Measurements from ENCODE around the gene IMPA2.
"Not testable (repeated sequence)": the region's sequence is repeated elsewhere in the genome, so short reads cannot be mapped to it uniquely, and the experiment has no call there.

Gene IMPA2

DNA sequence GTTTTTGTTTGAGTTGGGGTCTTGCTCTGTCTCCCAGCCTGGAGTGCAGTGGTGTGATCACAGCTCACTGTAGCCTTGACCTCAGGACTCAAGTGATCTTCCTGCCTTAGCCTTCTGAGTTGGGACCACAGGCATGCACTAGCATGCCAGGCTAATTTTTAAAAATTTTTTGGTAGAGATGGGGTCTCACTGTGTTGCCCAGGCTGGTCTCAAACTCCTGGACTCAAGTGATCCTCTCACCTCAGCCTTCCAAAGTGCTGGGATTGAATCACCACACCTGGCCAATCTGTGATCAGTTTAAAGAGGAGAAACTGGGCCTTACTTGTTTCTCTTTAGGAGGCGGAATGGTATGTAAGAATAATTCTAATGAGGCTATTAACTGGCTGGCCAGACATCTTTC lies 49.9 kb downstream of the IMPA2 start:
- no peak for DNase-seq
- Mint-ChIP-seq H3K27ac (no peak overlapping the region), H3K4me1 (ENCODE audit: low read depth) (no peaks in the 10 kb centered on the region), H3K9me3 (no peaks in the 10 kb centered on the region), H3K27me3 (no peaks in the 10 kb centered on the region), H3K36me3 (ENCODE audit: low read depth) (peaks cover 2% of the 10 kb centered on the region), H3K4me3 (no peak overlapping the region)

DNA sequence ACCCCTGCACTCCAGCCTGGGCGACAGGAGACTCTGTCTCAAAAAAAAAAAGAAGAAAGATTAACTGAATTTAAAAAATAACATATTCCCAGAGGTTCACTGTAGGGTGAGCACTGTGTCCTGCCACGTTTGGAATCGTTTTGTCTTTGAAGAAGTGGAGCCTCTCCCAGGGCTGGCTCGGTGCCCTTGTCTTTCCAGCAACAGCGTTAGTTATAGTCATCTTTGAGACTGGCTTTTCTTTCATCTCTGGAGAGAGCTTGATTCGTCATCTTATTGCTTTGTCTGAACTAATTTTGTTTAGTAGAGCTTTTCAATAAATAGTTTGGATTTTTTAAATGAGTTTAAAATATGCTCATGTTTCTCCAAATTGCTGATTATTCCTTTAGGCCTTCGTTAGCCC lies 50.5 kb downstream of the IMPA2 start:
- DNase-seq = no peak
- no peaks in the 10 kb centered on the region for H3K4me1 Mint-ChIP-seq (ENCODE audit: low read depth)

DNA sequence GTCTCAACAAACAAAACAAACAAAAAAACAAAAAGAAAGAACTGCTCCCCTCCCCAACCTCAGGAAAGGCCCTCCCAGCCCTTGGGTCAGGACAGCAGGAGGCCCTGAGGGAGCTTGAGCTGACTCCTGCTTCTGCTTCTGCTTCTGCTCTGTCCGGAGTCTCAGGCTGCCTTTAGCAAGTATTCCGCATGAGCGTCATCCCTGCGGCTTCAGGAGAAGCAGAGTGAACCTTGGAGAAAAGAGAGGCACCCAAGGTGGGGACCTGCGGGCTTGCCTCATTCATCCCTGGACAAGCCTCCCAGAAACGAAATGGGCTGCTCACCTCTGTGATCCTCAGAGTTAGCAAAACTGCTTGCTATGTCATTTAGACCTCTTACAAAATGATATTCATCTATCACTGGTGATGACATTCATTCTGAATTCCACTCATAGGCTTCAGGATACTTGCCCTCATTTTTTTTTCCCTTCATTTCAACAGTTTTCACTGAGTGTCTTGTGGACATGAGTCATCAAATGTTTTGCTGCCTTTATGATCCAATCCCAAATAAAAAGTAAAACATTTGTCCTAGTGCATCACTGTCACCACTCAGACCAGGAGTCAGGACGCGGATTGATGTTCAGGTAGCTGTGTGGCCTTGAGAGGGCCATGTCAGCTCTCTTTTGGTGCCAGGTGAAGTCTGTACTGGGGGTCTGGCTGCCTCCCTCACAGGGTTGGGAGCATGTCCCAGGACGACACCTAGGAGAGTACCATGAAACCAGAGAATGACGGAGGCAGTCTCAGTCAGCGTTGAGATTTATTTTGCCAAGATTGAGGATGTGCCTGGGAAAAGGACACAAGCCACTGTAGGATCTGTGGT lies 51.7 kb downstream of the IMPA2 start:
- Mint-ChIP-seq H3K36me3 (ENCODE audit: low read depth) (peaks cover 2% of the 10 kb centered on the region), H3K4me3 (no peak overlapping the region), H3K9me3 (no peaks in the 10 kb centered on the region), H3K27ac (no peak overlapping the region), H3K4me1 (ENCODE audit: low read depth) (peaks cover 2% of the 10 kb centered on the region), H3K27me3 (peaks cover 11% of the 10 kb centered on the region)
- no peak for DNase-seq

More for the DNA sequence above, 50.5 kb downstream of the IMPA2 start:
- peaks cover 3% of the 10 kb centered on the region for H3K27me3 Mint-ChIP-seq
- no peak overlapping the region for H3K27ac Mint-ChIP-seq
- no peaks in the 10 kb centered on the region for H3K9me3 Mint-ChIP-seq
- H3K4me3 Mint-ChIP-seq = no peak overlapping the region
- peaks cover 2% of the 10 kb centered on the region for H3K36me3 Mint-ChIP-seq (ENCODE audit: low read depth)

DNA sequence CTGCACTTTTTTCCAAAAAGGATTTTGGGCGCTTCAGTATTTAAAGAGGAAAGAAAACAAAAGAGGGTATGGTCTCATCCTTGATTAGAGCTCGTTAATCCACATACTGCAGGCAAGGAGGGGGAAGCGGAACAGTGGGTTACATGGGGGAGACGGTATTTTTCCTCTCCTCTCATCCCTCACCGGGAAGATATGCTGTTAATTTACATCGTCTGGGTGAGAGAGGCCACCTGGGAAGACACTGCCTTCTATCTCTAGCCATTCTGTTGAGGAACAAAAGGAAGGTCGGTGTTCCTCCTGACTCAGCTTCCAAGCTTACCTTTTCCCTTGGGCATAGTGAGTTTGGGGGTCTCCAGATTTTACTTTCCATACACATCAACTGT lies 52.3 kb downstream of the IMPA2 start:
- Mint-ChIP-seq H3K9me3 (no peaks in the 10 kb centered on the region), H3K27me3 (peaks cover 14% of the 10 kb centered on the region), H3K4me1 (ENCODE audit: low read depth) (peaks cover 4% of the 10 kb centered on the region), H3K4me3 (no peak overlapping the region), H3K36me3 (ENCODE audit: low read depth) (peaks cover 2% of the 10 kb centered on the region), H3K27ac (no peak overlapping the region)
- no peak for DNase-seq

DNA sequence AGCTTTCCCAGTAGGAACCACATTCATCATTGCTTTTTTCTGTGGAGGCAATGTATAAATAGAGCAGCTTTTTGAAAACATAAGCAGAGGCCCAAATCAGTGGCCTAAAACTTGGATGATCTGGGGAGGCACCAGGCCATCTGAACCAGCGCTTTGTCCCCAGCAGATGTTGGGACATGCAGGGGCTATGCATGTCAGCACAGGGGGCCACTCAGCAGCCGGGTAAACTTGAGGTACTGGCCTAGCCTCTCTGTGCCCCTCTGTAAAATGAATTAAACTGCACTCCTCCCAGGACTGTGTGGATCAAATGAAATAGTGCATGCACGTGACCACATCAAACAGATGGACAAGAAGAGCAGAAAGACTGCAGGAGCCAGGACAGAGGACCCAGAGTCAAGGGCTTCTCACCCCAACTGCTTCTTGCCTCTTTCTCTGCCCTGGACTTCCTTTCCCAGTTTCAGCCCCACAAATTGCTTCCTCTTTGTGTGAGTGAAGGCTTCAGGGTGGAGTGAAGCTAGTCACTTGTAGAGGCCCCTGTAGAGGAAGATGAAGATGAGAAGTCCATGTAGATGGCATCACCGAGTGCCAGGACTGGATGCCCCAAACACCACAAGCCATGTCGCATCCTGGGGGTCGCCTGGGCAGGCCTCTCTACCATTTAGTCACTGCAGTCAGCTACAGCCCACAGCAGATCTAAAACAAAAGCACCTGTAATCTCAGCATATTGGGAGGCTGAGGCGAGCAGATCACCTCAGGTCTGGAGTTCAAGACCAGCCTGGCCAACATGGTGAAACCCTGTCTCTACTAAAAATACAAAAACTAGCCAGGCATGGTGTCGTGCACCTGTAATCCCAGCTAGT lies 53.2 kb downstream of the IMPA2 start:
- DNase-seq = no peak

DNA sequence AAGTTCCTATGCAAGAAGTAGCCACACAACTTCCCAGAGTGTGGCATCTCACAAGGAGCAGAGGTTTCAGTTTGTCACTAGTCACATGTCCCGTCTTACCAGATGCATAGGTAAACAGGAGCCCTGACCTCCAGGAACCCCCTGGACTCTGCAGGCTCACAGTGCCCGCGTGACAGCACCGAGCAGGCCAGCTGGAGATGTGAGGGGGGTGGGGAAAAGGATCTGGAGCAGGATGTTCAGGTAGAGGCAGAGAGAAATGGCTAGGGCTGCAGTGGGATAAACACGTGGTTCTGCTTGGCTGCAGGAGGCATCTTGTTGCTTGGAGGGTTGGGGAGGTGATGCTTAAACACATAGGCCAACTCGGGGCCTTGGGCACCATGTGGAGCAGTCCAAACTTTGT lies 54.2 kb downstream of the IMPA2 start:
- H3K9me3 Mint-ChIP-seq = no peaks in the 10 kb centered on the region
- H3K4me1 Mint-ChIP-seq (ENCODE audit: low read depth) = peaks cover 6% of the 10 kb centered on the region
- H3K4me3 Mint-ChIP-seq = no peak overlapping the region
- DNase-seq = no peak
- H3K36me3 Mint-ChIP-seq (ENCODE audit: low read depth) = no peaks in the 10 kb centered on the region
- H3K27ac Mint-ChIP-seq = no peak overlapping the region
- H3K27me3 Mint-ChIP-seq = peaks cover 22% of the 10 kb centered on the region

More for the DNA sequence above, 53.2 kb downstream of the IMPA2 start:
- Mint-ChIP-seq H3K4me1 (ENCODE audit: low read depth) (peaks cover 6% of the 10 kb centered on the region), H3K4me3 (no peak overlapping the region), H3K36me3 (ENCODE audit: low read depth) (no peaks in the 10 kb centered on the region), H3K9me3 (no peaks in the 10 kb centered on the region), H3K27ac (no peak overlapping the region), H3K27me3 (peaks cover 16% of the 10 kb centered on the region)

DNA sequence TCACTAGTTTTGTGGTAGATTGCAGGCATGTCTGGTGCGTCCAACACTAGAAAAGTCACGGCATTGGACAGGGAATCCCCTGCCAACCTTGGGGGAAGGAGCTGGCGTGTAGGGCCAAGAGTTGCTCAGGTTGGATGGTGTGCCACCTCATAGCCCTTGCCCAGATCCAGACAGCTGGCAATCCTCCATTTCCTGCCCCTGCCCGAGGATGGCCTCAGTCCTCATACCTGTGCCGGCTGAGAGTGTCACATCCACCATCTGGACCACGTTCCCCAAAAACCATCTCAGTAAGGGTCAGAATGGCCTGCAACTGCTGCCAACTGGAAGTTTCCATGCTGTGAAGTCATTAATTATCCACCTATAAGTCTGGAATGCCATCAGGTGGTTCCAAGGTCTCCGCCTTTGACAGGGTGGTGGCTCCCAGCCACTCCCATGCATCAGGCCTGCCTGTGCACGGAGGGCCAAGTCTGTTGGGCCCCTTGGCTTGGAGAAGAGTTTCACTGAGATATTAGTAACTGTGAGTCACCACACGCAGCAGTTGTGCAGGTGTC lies 55.0 kb downstream of the IMPA2 start:
- Mint-ChIP-seq H3K4me1 (ENCODE audit: low read depth) (peaks cover 8% of the 10 kb centered on the region), H3K4me3 (no peak overlapping the region), H3K27me3 (peaks cover 22% of the 10 kb centered on the region), H3K36me3 (ENCODE audit: low read depth) (no peaks in the 10 kb centered on the region), H3K27ac (peak overlapping the region; percentile 59), H3K9me3 (no peaks in the 10 kb centered on the region)
- DNase-seq = no peak

DNA sequence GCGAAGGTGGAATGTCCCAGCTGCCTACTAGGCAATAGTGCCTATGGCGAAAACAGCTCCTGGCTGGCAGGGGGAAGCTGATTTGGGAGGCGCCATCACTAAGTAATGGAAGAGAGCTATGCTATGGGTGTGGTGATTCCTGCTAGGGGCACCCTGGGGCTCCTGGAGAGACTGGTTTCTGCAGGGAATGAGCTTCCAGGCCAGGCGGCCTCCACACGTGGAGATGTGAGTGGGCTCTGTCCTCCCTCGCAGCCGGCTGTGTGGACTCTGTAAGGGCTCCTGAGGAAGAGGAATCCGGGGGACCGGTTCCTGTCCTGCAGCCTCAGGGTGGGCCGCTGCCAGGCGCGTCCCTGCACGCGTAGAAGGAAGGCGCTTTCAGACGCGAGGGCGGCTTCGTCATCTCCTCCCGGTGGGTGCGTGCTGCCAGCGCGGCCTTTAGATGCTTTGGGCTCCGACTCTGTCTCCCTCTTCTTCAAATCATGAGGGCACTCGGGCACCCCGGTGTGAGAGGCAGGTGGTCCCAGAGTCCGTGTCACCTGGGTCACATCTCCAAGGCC lies 56.9 kb downstream of the IMPA2 start:
- Mint-ChIP-seq H3K27ac (no peak overlapping the region), H3K4me3 (peak overlapping the region; percentile 40), H3K36me3 (ENCODE audit: low read depth) (no peaks in the 10 kb centered on the region), H3K9me3 (no peaks in the 10 kb centered on the region), H3K27me3 (peaks cover 22% of the 10 kb centered on the region), H3K4me1 (ENCODE audit: low read depth) (peaks cover 15% of the 10 kb centered on the region)
- peak; percentile 65 for DNase-seq

DNA sequence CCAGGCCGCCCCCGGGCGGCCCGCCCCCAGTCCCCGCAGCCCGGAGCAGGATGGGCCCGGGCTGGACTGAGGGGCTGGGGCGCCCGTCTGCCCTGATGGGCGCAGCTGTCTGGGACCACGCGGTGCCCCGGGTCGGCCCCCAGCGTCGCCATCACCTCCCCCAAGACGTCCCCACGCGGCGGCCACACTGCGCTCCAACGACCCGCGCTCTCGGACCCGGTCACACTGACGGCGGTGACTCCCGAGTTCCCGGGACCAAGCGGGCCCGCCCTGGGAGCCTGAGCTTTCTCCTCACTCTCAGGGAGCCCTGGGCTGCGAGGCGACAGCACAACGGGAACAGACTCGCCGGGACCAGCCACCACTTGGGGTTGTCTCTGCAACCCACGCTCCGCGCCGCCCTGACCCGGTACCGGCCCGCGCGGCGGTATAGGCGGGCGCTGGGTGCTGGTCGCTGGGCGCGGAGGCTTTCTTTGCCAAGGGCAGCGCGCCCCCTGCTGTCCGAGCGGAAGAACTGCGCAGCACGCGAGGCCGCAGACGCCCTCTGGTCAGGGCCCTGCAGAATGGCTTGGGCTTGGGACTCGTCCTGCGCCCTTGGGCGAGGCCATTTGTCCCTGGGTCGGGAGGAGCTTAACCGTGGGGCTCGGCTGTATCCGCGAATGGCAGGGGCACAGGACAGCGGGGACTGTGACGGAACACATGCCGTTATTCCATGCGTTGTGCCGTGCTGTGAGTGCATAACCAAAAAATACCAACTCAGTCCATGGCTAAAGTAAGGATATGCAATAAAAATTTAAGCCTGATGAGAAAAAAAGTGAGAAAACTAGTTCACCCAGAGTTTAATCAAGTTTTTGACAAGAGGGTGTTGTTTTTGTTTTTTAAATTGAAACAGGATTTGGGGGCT lies 57.6 kb downstream of the IMPA2 start:
- H3K4me1 Mint-ChIP-seq (ENCODE audit: low read depth) = peaks cover 15% of the 10 kb centered on the region
- no peaks in the 10 kb centered on the region for H3K9me3 Mint-ChIP-seq
- peaks cover 27% of the 10 kb centered on the region for H3K27me3 Mint-ChIP-seq
- peak overlapping the region; percentile 57 for H3K4me3 Mint-ChIP-seq
- H3K27ac Mint-ChIP-seq = no peak overlapping the region
- DNase-seq = peak; percentile 85
- H3K36me3 Mint-ChIP-seq (ENCODE audit: low read depth) = no peaks in the 10 kb centered on the region

DNA sequence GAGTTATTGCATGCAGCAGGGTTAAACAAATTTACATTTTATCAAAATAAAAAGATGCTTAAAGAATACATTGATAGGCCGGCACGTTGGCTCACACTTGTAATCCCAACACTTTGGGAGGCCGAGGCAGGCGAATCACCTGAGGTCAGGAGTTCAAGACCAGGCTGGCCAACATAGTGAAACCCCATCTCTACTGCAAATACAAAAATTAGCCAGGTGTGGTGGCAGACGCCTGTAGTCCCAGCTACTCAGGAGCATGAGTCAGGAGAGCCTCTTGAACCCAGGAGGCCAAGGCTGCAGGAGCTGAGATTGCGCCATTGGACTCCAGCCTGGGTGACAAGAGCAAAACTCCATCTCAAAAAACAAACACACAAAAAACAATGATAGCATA lies 58.2 kb downstream of the IMPA2 start:
- H3K27me3 Mint-ChIP-seq = peaks cover 30% of the 10 kb centered on the region

DNA sequence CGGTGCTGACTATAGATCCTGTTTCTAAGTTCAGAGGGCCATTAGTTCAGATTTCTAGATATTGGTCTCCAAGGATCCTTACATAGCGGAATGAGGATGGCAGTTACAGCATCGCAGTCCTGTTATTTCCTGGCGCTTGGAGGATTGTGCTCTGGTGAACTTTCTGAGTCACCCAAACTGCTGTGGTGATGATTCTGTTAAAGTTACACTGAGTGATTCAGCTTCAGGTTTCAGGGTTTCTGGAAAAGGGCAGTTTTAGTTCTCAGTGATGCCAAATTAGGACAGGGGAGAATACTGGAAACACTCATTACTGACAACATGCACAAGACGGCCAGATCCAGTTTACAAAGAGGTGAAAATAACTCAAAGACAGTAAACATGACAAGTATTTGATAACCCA lies 60.3 kb downstream of the IMPA2 start:
- no peak overlapping the region for H3K4me3 Mint-ChIP-seq
- H3K27ac Mint-ChIP-seq = no peak overlapping the region
- no peaks in the 10 kb centered on the region for H3K36me3 Mint-ChIP-seq (ENCODE audit: low read depth)
- no peak for DNase-seq
- peaks cover 15% of the 10 kb centered on the region for H3K4me1 Mint-ChIP-seq (ENCODE audit: low read depth)
- H3K27me3 Mint-ChIP-seq = peaks cover 29% of the 10 kb centered on the region
- no peaks in the 10 kb centered on the region for H3K9me3 Mint-ChIP-seq

More for the DNA sequence above, 58.2 kb downstream of the IMPA2 start:
- H3K4me3 Mint-ChIP-seq; H3K36me3 Mint-ChIP-seq (ENCODE audit: low read depth); DNase-seq; H3K27ac Mint-ChIP-seq; H3K9me3 Mint-ChIP-seq: not testable (repeated sequence)
- H3K4me1 Mint-ChIP-seq (ENCODE audit: low read depth) = peaks cover 15% of the 10 kb centered on the region

DNA sequence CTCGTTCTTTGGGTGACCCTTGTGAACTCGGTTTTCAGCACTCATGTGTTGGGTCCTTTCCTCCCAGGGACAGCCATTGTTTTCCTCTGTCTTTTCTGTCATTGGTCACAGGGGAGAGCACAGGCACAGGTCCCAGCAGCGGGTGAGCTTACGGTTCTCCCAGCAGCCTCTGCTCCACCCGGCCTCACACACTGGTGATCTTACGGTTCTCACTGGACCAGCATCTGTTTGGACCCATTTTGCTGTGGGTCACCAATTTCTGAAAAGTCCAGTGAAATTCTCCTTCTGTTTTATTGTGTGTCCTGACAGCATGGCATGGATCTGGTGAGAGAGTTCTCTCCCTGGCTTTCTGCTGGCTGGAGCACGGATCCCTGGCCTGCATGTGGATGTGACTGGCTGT lies 62.5 kb downstream of the IMPA2 start:
- Mint-ChIP-seq H3K9me3 (no peaks in the 10 kb centered on the region), H3K4me3 (no peak overlapping the region), H3K4me1 (ENCODE audit: low read depth) (peaks cover 14% of the 10 kb centered on the region), H3K36me3 (ENCODE audit: low read depth) (no peaks in the 10 kb centered on the region), H3K27ac (no peak overlapping the region), H3K27me3 (peaks cover 23% of the 10 kb centered on the region)
- no peak for DNase-seq

DNA sequence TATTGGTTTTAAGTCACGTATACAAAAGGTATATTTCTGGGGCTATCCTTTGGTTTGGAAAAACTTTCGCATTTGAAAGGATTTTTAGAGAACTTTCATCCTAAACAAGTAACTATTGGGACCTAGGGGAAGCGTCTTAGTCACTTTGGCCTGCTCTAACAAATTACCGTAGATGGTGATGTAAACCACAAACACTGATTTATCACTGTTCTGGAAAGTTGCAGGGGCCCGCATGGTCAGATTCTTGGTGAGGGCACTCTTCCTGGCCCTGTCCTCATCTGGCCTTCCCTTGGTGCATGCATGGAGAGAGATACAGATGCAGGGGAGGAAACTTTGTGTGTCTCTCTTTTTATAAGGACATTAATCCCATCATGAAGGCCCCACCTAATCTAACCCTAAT lies 63.3 kb downstream of the IMPA2 start:
- Mint-ChIP-seq H3K4me3 (no peak overlapping the region), H3K27me3 (peaks cover 20% of the 10 kb centered on the region), H3K4me1 (ENCODE audit: low read depth) (peaks cover 16% of the 10 kb centered on the region), H3K9me3 (no peaks in the 10 kb centered on the region), H3K27ac (no peak overlapping the region), H3K36me3 (ENCODE audit: low read depth) (no peaks in the 10 kb centered on the region)
- DNase-seq = no peak
